Kidney epithelial cell (primary cell): ENCODE results near the gene RAD51B. TPM values are rescaled to one million over a fixed set of nuclear protein-coding genes. Genes with fewer than 3 reads are reported as not detected.

Source experiments
- DNase-seq: peaks from one replicate; pipeline ENCODE4 v3.0.0-alpha.2; 2010; ENCODE audit warnings: low read depth
- H3K27me3 ChIP-seq: 2 replicates; pipeline ENCODE4 v1.6.0; 2011; ENCODE audit warnings: low read length; ENCODE audit not compliant: control insufficient read depth, insufficient read depth
- H3K36me3 ChIP-seq: 2 replicates; pipeline ENCODE4 v1.5.1; 2011; ENCODE audit warnings: low read length; ENCODE audit not compliant: control insufficient read depth, insufficient read depth
- H3K4me3 ChIP-seq: 2 replicates; pipeline ENCODE4 v1.5.1; 2011; ENCODE audit warnings: low read depth, mild to moderate bottlenecking, control low read depth, low read length
- CTCF ChIP-seq: IDR thresholded peaks from 2 replicates; pipeline ENCODE4 v1.5.1; 2011; ENCODE audit warnings: mild to moderate bottlenecking, moderate library complexity, low read length, control low read depth, inconsistent platforms; ENCODE audit not compliant: insufficient read depth, poor library complexity, severe bottlenecking
- total RNA-seq: library from RNA; depleted of rRNA; stranded (reverse); fragments of >200 nt; gene quantifications from 2 replicates; pipeline ENCODE4 v1.2.3, GENCODE V29; 2015

Gene RAD51B
- total RNA-seq, 1 donor from 2014 or later = 9.5 TPM

GRCh38 chr14:68474741-68475140 lies 655.2 kb downstream of the RAD51B start:
- no peak for TF ChIP-seq CTCF
- H3K36me3 ChIP-seq = no peaks in the 10 kb centered on the region
- no peak for DNase-seq
- H3K4me3 ChIP-seq = no peak overlapping the region
- H3K27me3 ChIP-seq = no peaks in the 10 kb centered on the region

GRCh38 chr14:68475802-68476201 lies 656.2 kb downstream of the RAD51B start:
- Histone ChIP-seq H3K27me3 (no peaks in the 10 kb centered on the region), H3K36me3 (no peaks in the 10 kb centered on the region), H3K4me3 (no peak overlapping the region)
- DNase-seq = no peak
- no peak for TF ChIP-seq CTCF

DNA sequence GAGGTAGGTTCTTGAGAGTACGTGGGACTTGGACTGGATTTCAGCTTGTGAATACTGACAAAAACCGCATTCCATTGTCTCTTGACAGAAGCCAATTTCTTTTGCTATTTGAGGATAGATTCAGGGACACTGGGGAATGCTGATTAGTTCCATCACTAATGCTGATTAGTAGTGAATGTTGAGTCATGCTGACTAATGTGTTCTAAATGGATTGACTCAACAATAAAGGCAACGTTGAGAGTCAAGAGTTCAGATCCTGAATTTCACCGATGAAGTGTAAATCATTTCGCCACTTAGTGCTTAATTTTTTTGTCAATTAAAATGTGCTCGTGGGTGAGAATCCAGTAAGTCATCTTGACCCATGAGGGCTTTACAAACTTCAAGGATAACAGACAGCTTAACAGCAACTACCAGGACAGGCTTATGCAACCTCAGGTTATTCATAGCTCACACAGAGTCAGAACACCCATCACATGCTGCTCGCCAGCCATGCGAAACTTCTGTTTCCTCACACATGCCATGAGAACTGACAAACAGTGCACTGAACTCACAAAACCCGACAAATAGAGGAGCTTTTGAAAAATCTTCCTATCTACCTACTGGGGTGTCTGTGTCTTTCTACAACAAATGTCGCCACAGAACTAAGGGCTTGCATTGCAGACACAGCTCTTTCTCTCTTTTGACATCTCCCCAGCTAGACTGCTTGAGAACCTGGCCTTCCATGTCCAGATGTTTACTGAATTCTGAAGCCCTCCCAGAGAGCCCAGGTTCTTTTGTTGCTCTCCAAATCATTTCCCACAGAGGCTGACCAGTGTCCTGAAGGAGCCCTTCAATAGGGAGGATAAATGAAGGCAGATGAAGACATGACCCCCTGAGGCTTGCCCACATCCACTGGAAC lies 656.9 kb downstream of the RAD51B start:
- Histone ChIP-seq H3K4me3 (no peak overlapping the region), H3K27me3 (no peaks in the 10 kb centered on the region), H3K36me3 (no peaks in the 10 kb centered on the region)
- no peak for TF ChIP-seq CTCF
- peak; percentile 96 for DNase-seq

GRCh38 chr14:68477110-68477455 lies 657.5 kb downstream of the RAD51B start:
- DNase-seq = no peak
- no peaks in the 10 kb centered on the region for H3K36me3 ChIP-seq

GRCh38 chr14:68477461-68478085 lies 658.0 kb downstream of the RAD51B start:
- H3K36me3 ChIP-seq = no peaks in the 10 kb centered on the region
- no peak for TF ChIP-seq CTCF
- no peaks in the 10 kb centered on the region for H3K27me3 ChIP-seq
- DNase-seq = no peak
- H3K4me3 ChIP-seq = no peak overlapping the region

More at GRCh38 chr14:68477110-68477455, 657.5 kb downstream of the RAD51B start:
- Histone ChIP-seq H3K4me3 (no peak overlapping the region), H3K27me3 (no peaks in the 10 kb centered on the region)
- TF ChIP-seq CTCF = no peak
